ENCODE results near the gene HNF4A. TPM values are rescaled to one million over a fixed set of nuclear protein-coding genes. Genes with fewer than 3 reads are reported as not detected.

The HNF4A gene
- total RNA-seq: 10 to 100 TPM; 19.6 to 29.2 (median 23.1) TPM
- polyA plus RNA-seq: 1 to 10 TPM; 7.4 to 8.8 TPM

DNA sequence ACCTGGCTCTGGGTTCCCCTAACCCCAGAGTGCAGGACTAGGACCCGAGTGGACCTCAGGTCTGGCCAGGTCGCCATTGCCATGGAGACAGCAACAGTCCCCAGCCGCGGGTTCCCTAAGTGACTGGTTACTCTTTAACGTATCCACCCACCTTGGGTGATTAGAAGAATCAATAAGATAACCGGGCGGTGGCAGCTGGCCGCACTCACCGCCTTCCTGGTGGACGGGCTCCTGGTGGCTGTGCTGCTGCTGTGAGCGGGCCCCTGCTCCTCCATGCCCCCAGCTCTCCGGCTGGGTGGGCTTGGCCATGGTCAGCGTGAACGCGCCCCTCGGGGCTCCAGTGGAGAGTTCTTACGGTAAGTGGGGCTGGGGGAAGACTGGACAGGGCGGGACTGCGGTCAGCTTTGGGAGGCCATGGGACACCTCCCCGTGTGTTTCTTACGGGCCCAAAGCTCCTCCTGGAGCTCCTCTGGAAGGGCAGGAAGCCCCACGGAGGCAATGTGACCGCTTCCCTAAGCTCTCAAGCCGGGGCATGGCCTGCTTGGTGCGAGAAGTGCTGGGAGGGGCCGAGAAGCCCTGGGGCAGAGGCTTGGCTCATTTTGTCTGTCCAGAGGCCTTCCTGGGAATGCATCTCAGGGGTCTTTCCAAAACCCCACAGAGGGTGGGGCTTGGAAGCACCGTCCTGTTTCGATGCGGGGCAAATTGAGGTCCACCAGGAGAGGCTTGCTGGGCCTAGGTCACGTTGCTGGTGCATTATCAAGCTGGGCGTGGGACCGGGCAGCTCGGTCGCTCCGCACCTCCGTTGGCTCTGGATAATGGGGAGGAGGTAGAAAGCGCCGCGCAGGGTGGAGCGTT is at the start of gene HNF4A:
Gene HNF4A (plus strand): TSS at position 202 of the 855 bp plus-strand sequence. CDS start 106 bp downstream, at position 308.
- 9 to 15% methylated on average over 40 of the region's 40 CpGs for WGBS, 2 donors
- H3K27ac ChIP-seq: peak within 1 kb of the TSS; percentile 88 to 93 (median 92)
- peak; percentile 91 to 95 (median 92) for ATAC-seq

DNA sequence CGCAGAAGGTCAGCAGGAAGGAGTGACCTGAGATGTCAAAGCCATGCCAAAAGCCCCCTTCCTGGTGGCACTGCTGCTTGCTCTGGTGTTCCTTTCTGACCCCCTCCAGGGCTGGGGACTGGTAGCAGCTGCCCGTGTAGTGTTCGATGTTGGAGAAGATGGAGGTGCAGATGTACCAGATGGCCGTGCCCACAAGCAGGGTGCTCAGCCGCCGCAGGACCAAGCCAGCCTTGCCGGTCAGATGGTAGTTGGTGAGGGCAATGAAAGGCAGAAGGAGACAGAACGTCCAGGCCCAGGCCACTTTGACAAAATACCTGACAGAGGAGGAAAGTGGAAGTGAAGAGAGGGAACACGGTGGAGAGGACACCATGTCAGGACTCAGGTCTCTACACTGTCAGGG is 48.6 kb upstream of the HNF4A start:
- no peaks in the 10 kb centered on the region for H3K27me3 ChIP-seq
- H3K36me3 ChIP-seq: no peaks in the 10 kb centered on the region
- no peaks in the 10 kb centered on the region for H3K9me3 ChIP-seq
- TF ChIP-seq, protein P1, sequence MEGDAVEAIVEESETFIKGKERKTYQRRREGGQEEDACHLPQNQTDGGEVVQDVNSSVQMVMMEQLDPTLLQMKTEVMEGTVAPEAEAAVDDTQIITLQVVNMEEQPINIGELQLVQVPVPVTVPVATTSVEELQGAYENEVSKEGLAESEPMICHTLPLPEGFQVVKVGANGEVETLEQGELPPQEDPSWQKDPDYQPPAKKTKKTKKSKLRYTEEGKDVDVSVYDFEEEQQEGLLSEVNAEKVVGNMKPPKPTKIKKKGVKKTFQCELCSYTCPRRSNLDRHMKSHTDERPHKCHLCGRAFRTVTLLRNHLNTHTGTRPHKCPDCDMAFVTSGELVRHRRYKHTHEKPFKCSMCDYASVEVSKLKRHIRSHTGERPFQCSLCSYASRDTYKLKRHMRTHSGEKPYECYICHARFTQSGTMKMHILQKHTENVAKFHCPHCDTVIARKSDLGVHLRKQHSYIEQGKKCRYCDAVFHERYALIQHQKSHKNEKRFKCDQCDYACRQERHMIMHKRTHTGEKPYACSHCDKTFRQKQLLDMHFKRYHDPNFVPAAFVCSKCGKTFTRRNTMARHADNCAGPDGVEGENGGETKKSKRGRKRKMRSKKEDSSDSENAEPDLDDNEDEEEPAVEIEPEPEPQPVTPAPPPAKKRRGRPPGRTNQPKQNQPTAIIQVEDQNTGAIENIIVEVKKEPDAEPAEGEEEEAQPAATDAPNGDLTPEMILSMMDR (IDR thresholded peaks at IDR 0.05): no peak
- no peak for ATAC-seq
- no peak overlapping the region for H3K4me3 ChIP-seq
- 87 to 89% methylated on average over 9 of the region's 9 CpGs for WGBS, 2 donors
- intact Hi-C loops (cut with DNase I): no loop called here
- H3K4me1 ChIP-seq: peaks cover 5 to 15% (median 10%) of the 10 kb centered on the region in 3 donors
- no peak overlapping the region for H3K27ac ChIP-seq
- no peak for FAIRE-seq
- no peak for DNase-seq

More for the DNA sequence above, at the start of gene HNF4A:
- intact Hi-C loops (cut with DNase I): no loop called here
- peak; percentile 80 to 93 (median 85) for DNase-seq
- H3K4me3 ChIP-seq: peak within 1 kb of the TSS; percentile 48 to 67 (median 66)
- no peaks in the 10 kb centered on the region for H3K9me3 ChIP-seq
- H3K27me3 ChIP-seq: no peaks in the 10 kb centered on the region
- TF ChIP-seq, protein P1 (IDR thresholded peaks at IDR 0.05): no peak
- FAIRE-seq: no peak
- no peaks in the 10 kb centered on the region for H3K36me3 ChIP-seq
- H3K4me1 ChIP-seq: peaks cover 0 to 27% (median 14%) of the 10 kb centered on the region in 3 donors

DNA sequence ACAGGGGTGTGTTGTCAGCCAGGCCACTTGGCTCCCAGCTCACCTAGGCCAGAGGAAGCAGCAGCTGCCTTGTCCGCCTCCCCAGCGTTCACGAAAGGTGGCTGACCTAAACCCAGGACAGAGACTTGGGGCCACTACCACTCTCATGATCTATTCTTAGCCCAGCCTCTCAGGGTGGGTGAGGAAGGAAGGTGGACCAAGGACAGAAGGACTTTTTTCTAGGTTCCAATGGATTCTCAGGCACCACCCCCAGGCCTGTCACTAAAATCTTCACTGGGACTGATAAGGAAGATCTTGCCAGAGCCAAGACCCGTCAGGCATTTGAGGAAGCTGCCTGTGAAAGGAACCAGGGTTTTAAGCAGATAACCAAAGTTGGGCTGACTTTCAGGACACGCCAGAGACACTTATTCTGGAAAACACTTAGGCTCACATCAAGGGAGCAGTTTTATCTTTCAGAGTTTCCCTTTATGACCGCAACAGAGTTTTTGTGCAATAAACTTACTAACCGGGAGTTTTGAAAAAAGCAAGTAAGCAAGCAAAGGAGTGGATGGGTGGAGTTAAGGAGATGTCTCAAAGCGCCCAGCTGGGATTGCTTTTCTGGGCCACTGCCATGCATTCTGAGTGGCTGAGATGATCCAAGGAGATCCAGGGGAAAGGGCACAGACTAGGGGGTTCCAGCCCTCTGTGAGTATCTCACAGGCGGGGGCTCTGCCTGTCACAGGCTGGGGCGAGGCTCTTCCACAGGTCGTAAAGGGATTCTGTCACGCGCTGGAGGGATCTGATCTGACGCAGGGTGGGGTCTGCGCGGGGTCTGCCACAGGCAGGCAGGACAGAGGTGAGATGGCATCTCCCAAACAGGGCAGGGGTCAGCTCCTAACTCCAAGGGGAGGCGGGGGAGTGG is 45.5 kb upstream of the HNF4A start:
- Histone ChIP-seq H3K4me3 (peak overlapping the region; percentile 67 to 94 (median 84)), H3K9me3 (no peaks in the 10 kb centered on the region), H3K36me3 (no peaks in the 10 kb centered on the region), H3K27me3 (no peaks in the 10 kb centered on the region), H3K4me1 (peaks cover 3 to 5% (median 4%) of the 10 kb centered on the region in 3 donors), H3K27ac (no peak overlapping the region)
- TF ChIP-seq, protein P1 (IDR thresholded peaks at IDR 0.05): no peak
- WGBS, 2 donors: 5 to 11% methylated on average over 17 of the region's 17 CpGs
- DNase-seq (no peak), FAIRE-seq (no peak), ATAC-seq (peak; percentile 2 to 40 (median 10))
- intact Hi-C loops (cut with DNase I): loop anchor here in 2 of 3 donors (5.0 to 10.0 kb wide), 3 partner anchors 93 to 195 kb away; partner anchors contain the start of gene OSER1 (in 1 of the 2)

DNA sequence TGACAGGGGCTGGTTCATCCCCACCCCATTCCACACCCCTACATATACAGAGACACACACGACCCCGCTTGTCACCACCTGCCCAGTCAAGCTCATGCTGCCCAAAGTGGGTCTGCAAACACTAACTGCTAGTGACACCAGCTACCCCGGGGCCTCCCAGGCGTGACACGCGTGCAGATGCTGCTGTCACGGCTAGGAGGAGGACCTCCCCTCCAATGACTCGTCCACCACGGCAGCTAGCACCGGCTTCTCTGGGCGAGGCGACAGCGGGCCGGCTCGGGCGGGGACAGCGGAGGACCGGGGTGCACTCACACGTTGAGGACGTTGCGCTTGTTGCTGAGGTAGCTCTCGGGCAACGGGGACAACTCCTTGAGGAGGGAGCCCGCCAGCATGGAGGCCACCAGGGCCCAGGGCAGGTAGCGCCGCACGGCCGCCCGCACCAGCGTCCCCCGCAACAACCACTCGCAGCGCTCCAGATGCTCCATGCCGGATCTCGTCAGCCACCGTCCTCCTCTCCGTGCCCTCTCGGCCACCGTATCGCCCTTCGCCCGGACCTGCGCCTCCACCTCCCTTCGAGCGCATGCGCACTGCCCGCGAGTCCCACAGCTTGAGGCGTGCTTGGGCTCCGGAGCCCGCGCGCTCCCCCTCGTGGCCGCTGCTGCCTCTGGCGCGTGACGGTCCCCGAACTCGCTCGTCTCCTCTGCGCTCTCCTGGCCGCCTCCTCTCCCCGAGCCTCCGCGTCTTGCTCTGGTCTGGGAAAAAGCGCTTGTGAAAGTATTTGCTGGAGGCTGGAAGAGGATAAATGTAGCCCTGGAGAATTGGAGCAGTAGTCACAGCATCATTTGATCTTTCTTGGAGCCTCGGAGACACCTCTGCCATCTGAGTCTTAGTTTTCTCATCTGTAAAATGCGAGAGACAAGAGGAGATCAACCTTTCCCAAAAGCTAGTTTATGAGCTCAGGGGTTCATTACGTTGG is 44.5 kb upstream of the HNF4A start, which contains the start of gene FITM2:
Gene FITM2 (minus strand): TSS at position 539 of the 976 bp plus-strand sequence. CDS start 54 bp downstream, at position 485.
- FAIRE-seq (no peak), ATAC-seq (peak; percentile 98 to 100 (median 98)), DNase-seq (peak; percentile 97 to 100 (median 98))
- intact Hi-C loops (cut with DNase I): loop anchor here in 2 of 3 donors (5.0 to 10.0 kb wide), 3 partner anchors 94 to 196 kb away; partner anchors contain the start of gene OSER1 (in 1 of the 2)
- Histone ChIP-seq H3K9me3 (no peaks in the 10 kb centered on the region), H3K27ac (peak within 1 kb of the TSS in 3 of 4 donors; percentile 5 to 42 (median 35)), H3K36me3 (no peaks in the 10 kb centered on the region), H3K27me3 (no peaks in the 10 kb centered on the region), H3K4me3 (peak within 1 kb of the TSS; percentile 67 to 94 (median 84)), H3K4me1 (peaks cover 0 to 5% (median 3%) of the 10 kb centered on the region in 3 donors)
- TF ChIP-seq, protein P1 (IDR thresholded peaks at IDR 0.05): peak; percentile 92 to 95 (median 94)
- 1 to 2% methylated on average over 61 to 70 of the region's 70 CpGs for WGBS, 2 donors
